Stimulated activated CD8-positive, alpha-beta memory T cell treated with anti-CD3 and anti-CD28 coated beads, Interleukin-15, amount 100 ng/mL, for 4 hours (primary cell): Measurements from ENCODE around the gene ELF4.

Source experiments
- DNase-seq, 2 donors: peaks; one replicate each; pipeline ENCODE4 v3.0.0-alpha.2; 2020; ENCODE audit warnings: low read depth in 2 of 2

Gene ELF4

DNA sequence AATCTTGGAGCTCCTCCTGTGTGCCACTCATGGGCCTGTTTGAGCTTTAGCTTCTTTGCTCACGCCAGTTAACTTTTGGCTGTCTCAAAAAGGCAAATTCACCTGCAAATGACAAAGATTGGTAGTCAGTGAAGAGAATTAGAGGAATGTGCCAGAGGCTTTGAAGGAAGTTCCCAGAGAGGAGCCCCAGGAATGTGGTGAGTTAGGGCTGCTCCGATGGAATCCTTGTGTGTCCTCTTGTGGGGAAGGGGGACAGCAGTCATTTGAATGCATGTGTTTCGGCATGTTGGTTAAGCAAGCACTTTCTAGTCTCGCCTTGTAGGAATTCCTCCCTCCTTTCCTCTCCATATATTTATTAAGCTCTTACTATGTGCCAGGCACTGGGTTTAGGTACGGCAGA is 62.9 kb downstream of the ELF4 start:
- no peak for DNase-seq

DNA sequence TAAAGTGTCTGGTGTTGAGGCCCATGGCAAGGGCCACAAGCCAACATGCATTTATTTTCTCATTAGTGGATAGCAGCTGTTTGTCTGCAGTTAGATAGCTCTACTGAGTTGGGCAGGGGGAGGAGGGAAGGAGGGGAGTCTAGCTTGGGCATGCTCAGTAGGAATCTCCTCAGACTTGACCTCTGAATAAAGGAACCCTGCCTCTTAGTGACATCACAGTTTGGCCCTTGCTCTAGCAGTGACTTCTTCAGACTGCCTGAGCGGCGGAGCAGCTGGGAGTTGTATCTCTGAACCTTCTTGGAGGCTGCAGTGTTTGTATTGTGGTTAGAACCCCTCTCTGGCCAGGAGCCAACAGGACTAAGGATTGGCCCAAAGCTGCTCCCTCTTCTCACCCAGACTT is 70.5 kb downstream of the ELF4 start:
- DNase-seq = no peak

DNA sequence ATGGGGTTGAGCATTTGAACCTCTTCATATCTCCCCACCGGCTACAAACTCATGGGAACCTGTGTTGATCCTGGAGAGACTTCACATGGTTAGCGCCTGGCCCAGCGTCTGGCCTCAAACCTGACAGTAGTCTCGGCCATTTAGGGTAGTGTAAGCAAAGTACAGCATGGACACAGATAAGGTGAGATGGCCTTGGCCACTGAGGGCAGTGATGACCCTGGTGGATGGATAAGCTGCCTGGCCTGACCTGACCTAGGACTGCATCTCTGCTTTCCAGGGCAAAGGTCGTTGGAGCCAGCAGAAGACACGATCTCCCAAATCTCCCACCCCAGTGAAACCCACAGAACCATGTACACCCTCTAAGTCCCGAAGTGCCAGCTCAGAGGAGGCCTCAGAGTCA is 76.1 kb downstream of the ELF4 start:
- DNase-seq = no peak

DNA sequence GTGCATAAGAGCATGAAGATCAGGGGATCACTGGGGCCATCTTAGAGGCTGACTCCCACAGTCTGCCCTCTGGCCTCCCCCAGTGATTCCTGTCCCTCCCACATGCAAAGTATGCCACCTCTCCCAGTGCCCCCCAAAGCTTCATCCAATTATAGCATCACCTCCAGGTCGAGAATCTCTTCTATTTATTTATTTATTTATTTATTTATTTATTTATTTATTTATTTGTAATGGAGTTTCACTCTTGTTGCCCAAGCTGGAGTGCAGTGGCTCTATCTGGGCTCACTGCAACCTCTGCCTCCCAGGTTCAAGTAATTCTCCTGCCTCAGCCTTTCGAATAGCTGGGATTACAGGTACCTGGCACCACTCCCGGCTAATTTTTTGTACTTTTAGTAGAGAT is 77.7 kb downstream of the ELF4 start:
- DNase-seq = no peak

DNA sequence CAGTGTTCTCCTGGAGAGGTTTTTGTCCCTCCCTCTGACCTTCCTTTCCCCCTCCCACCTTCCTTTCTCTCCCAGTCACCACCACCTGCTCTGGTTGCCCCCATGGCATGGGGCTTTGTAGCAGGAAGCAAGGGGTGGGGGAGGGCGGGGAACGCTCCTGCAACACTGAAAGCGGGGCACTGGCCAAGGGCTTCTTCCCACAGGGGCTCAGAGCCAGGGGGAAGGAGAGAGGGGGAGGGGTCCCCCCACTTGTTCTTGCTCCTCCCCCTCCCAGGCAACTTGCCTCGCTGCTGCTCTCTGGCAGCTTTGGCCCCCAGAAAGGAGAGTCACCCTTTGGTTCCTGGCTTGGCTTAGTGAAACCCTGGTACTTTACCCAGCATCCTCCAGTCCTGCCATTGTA is 79.5 kb downstream of the ELF4 start:
- DNase-seq = no peak

DNA sequence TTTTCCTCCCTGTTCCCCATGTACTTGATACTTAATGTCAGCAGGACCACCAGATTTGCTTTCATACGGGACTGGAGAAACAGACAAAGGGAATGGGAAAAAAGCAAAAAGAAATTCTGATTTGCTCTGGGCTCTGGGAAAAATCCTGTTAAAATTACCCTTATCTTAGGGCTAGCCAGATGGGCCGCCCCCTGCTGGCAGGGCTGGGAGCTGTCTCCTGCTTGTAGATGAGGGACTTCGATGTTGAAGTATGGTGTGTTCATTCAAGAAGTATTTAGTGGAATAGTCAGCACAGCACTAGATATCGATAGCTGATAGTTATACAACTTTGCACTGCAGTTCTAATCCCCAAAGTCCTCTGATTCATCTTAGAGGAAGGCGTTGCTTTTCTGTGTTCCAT is 82.1 kb downstream of the ELF4 start:
- peak in 1 of 2 donors; percentile 1 for DNase-seq

DNA sequence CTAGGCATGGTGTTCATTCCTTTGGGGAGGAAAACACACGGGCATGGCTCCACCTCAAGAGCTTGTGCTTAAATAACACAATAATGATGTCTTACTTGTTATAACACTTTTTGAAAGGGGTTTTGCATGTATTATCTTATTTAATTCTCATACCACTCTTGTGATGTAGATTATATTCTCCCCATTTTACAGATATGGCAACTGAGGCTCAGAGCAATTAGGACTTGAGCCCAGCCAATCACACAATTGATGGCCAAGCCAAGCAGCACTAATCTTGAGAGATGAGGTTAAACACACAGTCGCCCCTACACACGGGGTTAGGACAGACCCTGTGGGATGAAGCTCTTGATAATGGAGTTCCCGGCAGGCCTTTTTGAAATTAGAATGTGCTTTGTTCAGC is 82.7 kb downstream of the ELF4 start:
- no peak for DNase-seq

DNA sequence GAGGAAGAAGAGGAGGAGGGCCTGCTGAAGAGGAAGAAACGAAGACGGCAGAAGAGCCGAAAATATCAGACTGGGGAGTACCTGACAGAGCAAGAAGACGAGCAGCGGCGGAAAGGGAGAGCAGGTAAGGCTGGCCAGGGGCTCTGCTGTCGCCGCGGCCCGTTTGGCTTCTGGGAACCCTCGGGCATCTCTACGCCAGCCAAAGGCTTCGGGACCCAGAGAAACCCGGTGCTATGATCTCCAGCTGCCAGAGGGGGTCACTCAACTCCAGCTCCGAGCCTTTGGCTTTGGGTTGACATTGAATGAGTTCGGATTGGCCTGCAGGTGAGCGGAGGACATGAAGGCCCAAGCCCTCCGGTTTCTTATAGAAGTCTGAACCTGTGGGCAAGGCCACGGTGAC is 85.0 kb downstream of the ELF4 start:
- DNase-seq = no peak

DNA sequence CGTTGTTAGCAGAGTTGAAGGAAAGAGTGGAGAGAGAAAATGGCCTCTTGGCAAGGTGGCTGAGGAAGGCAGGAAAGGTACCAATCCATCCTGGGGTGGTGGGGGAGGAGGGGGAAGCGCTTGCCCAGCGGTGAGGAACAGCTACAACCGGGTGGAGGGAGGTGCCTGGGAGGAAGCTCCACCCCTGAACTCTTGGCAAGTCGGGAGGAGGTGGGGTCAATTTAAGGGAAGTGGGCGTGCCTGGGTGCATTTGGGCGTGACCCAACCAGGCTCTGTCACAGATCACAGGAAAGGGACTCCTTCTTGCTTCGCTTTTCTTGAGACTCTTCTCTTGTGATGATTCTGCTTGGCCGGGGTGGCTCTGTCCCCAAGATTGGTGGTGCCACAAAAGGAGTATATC is 86.2 kb downstream of the ELF4 start:
- DNase-seq = peak; percentile 41 to 61

DNA sequence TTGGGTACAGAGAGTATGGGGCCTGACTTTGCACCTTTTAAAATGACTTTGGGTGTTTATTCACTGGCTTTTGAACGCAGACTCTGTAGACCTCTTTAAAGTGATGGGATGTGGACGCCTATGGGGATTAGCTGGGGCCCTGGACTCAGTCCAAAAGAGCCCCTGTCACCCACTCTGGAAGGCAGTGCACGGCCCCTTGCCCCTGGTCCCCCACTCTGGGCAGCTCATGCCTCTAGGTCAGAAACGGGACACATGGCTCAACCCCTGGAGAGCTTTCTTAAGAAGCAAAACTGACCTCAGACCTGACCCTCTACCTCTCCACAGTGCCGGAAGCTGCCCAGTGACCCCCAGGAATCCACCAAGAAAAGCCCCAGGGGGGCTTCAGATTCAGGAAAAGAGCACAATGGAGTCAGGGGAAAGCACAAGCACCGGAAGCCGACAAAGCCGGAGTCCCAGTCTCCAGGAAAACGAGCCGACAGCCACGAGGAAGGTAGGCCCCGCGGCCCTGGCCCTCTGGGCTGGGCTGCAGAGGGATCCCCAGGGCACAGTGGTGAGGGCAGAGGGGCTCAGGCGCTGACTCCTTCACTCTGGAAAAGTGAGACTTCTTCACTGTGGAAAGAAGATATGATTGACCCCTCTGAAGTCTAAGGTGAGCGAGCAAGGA is 89.5 kb downstream of the ELF4 start:
- DNase-seq = no peak

DNA sequence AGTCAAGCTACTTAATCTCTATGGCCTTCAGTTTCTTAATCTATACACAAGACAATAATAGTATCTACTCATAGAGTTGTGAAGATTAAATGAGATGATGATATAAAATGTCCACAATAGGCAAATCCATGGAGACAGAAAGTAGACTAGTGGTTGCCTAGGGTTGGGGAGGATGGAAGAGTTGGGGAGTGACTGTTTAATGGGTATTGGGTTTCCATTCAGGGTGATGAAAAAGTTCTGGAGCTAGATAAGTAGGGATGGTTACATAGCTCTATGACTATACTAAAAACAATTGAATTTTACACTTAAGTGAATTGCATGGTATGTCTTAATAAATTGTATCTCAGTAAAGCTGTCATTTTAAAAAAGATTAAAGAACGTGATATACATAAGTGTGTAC is 92.2 kb downstream of the ELF4 start:
- no peak for DNase-seq

DNA sequence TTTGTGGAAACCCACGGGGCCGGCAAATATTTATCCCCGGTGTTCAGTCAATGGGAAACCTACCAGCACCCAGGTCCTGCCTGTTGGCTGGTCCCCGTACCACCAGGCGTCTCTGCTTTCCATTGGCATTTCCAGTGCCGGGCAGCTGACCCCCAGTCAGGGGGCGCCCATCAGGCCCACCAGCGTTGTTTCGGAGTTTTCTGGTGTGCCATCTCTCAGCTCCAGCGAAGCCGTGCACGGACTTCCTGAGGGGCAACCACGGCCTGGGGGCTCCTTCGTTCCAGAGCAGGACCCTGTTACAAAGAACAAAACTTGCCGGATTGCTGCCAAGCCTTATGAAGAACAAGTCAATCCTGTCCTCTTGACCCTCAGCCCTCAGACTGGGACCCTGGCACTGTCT is 95.1 kb downstream of the ELF4 start:
- no peak for DNase-seq
